HG03354 (cell line): ENCODE measurements around the gene DENND1A.

ENCODE experiments used
- ATAC-seq: cut with Tn5 transposase; IDR thresholded peaks from one replicate; pipeline ENCODE4 v1.9.1; 2021; ENCODE audit warnings: mild to moderate bottlenecking; ENCODE audit not compliant: unreplicated experiment, poor library complexity, severe bottlenecking

Gene DENND1A

GRCh38 chr9:123376218-123377071, 553.5 kb downstream of the DENND1A start:
- ATAC-seq = no peak

- ATAC-seq = no peak
Observed at GRCh38 chr9:123375469-123376132, 554.3 kb downstream of the DENND1A start.

GRCh38 chr9:123373946-123374345, 556.0 kb downstream of the DENND1A start:
- no peak for ATAC-seq

DNA sequence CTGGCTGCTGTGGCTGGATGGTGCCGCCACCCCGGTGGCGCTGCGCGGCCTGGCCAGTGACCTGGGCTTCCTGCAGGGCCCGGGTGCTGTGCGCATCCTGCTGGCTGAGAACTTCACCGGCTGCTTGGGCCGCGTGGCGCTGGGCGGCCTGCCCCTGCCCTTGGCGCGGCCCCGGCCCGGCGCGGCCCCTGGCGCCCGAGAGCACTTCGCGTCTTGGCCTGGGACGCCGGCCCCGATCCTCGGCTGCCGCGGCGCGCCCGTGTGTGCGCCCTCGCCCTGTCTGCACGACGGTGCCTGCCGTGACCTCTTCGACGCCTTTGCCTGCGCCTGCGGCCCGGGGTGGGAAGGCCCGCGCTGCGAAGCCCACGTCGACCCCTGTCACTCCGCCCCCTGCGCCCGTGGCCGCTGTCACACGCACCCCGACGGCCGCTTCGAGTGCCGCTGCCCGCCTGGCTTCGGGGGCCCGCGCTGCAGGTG, 556.4 kb downstream of the DENND1A start:
- ATAC-seq = no peak

DNA sequence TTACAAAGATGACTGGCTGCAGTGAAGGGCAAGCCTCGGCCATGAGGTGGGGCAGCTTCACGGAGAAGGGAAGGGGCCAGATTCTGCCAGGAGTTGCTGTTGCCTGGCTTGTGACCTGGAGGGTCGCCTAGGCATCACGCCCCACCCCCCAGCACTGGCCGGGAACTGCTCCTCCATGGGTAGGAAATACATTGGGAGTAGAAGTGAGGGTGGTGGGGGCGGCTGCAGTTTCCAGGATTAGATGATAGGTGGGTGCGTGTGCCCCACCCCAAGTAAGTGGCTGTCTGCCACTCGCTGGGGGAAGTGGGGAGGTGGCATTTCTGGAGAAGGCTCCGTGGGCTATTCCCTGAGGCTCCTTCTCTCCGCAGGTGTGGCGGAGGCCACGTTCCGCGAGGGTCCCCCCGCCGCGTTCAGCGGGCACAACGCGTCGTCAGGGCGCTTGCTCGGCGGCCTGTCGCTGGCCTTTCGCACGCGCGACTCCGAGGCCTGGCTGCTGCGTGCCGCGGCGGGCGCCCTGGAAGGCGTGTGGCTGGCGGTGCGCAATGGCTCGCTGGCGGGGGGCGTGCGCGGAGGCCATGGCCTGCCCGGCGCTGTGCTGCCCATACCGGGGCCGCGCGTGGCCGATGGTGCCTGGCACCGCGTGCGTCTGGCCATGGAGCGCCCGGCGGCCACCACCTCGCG, 557.0 kb downstream of the DENND1A start:
- ATAC-seq = no peak

DNA sequence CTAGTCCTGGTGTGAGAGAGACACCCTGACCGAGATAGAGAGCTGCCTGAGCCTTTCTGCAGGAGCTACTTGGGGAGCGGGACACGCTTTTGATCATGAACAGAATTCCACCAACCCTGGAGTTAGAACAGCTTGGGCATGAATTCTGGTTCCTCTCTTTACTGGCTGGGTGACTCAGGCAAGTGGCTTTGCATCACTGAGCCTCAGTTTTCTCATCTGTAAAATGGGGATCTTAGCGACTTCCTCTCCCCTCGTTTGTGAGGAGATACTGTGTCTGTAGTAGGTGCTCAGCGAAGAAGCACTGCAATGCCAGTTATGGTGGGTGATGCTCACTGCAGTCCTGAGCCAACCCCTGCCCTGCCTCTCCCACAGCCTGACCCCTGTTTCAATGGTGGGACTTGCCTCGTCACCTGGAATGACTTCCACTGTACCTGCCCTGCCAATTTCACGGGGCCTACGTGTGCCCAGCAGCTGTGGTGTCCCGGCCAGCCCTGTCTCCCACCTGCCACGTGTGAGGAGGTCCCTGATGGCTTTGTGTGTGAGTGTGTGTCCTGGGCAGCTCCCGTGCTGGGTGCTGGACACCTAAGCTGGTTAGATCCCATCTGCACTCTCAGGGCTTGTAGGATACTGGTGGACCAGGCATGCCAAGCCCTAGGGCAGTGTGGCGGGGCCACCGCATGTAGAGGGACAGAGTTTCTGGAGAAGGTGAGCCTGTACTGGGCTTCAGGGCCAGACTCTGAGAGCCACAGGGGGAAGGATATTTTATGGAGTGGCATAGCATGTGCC, 557.9 kb downstream of the DENND1A start:
- no peak for ATAC-seq

GRCh38 chr9:123371228-123371584, 558.7 kb downstream of the DENND1A start:
- no peak for ATAC-seq

DNA sequence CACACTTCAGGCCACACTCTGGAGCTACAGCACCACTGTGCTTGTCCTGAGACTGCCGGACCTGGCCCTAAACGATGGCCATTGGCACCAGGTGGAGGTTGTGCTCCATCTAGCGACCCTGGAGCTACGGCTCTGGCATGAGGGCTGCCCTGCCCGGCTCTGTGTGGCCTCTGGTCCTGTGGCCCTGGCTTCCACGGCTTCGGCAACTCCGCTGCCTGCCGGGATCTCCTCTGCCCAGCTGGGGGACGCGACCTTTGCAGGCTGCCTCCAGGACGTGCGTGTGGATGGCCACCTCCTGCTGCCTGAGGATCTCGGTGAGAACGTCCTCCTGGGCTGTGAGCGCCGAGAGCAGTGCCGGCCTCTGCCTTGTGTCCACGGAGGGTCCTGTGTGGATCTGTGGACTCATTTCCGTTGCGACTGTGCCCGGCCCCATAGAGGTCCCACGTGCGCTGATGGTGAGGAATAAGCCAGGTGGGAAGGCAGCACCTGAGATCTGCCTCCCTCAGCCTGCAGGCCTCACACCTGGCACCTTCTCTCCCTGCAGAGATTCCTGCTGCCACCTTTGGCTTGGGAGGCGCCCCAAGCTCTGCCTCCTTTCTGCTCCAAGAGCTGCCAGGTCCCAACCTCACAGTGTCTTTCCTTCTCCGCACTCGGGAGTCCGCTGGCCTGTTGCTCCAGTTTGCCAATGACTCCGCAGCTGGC, 559.2 kb downstream of the DENND1A start:
- ATAC-seq = no peak

- ATAC-seq = no peak
Observed at GRCh38 chr9:123370108-123370507, 559.8 kb downstream of the DENND1A start.

DNA sequence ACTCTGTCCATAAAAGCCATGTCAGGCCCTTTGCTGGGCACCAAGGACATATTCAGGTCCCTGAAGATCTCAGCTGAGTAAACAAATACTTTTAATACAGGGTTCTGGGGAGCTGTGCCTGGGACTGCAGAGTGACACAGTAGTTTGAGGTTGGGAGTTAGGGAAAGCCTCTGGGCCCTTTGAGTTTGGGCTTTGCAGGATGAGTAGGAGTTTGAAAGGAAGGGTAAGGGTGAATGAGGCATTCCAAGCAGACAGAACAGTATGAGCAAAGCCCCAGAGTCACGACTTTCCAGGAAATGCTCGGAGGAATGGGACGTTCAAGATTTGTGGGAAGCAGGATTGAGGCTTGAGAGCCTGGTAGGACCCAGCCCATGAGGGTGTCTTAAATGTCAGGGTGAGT, 560.6 kb downstream of the DENND1A start:
- no peak for ATAC-seq

DNA sequence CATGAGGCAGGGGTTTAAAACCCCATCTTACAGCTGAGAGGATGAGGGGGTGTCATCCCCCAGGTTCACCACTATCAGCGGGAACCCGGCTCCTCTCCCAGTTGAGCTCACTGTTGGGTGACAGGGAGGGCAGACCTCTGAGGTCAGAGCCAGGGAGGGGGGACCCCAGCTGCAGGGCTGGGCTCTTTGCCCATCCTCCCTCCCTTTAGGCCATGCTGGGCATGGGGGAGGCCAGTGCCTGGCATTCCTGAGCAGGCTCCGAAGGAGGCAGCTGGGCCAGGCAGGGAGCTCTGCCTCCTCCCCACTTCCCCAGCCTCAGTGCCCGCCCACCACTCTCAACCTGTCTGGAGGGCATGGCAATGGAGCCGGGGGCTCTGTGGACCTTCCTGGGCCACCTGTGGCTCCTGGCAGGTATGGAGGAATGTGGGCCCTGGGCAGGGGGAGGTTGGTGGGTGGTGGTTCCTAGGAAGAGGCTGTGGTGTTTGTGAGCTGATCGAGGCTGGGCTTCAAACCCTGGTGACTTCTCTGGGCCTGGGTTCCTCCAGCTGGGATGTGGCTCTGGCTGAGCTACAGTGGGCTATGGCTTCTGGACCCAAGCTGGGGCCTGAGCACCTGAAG, 561.3 kb downstream of the DENND1A start:
- ATAC-seq = no peak

DNA sequence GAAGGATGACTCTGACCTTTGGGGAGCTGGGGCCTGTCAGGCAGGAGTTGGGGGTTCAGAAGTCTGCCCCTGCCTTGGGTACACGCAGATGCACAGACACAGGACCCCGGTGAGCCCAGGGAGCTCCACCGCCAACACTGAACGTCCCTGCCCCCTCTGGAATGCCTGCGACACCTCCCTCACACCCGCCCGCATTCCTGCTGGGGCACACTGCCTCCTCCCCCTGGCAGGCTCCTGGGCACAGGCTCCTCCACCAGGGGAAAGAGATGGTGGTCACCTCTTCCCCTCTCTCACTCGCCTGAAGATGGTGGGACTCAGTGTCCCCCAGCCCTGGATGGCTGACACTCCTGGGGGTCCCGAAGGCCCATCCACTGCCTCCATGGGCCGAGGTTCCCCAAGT, 561.9 kb downstream of the DENND1A start:
- ATAC-seq = no peak

DNA sequence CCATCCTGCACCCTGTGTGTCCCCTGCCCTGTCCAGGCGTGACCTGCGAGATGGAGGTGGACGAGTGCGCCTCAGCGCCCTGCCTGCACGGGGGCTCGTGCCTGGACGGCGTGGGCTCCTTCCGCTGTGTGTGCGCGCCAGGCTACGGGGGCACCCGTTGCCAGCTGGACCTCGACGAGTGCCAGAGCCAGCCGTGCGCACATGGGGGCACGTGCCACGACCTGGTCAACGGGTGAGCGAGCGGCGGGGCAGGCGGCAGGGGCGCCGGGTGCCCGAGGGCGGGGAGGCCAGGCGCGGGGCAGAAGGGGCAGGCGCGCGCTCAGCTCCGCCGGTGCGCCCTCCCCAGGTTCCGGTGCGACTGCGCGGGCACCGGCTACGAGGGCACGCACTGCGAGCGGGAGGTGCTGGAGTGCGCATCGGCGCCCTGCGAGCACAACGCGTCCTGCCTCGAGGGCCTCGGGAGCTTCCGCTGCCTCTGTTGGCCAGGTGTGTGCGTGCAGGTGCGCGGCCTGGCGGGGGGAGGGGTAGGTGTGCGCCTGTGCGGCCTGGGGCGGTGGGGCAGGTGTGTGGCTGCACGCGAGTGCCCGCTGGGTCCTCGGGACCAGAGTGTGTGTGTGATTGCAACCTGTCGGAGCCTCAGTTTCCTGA, 563.9 kb downstream of the DENND1A start:
- ATAC-seq = no peak

DNA sequence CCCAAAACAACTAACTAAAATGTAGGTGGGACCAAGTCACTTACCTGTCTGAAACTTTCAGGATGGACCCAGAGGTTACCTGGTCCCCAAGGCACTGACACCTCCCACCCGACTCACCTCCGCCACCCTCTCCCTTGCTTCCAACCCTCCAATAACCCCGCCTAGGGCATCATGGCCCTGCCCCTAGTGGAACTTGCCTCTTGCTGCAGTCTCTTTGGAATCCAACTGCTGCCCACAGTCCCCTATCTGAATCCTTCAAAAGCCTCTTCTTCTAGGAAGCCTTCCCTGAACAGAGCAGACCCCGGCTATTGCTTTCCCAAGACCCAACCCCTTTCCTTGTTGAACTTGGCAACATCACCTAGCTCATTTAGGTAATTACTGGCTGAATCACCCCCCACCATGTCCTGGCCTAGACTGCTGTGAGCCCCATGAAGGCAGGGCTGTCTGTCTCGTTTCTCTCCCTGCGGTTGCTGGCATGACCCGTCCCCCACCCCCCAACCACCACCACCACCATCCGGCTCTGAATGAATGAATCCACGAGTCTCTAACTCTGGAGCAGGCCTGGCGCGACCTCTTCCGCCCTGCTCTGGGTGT, 564.5 kb downstream of the DENND1A start:
- ATAC-seq = no peak

GRCh38 chr9:123364241-123364824, 565.6 kb downstream of the DENND1A start:
- ATAC-seq = no peak

GRCh38 chr9:123362856-123363255, 567.1 kb downstream of the DENND1A start:
- ATAC-seq = no peak

DNA sequence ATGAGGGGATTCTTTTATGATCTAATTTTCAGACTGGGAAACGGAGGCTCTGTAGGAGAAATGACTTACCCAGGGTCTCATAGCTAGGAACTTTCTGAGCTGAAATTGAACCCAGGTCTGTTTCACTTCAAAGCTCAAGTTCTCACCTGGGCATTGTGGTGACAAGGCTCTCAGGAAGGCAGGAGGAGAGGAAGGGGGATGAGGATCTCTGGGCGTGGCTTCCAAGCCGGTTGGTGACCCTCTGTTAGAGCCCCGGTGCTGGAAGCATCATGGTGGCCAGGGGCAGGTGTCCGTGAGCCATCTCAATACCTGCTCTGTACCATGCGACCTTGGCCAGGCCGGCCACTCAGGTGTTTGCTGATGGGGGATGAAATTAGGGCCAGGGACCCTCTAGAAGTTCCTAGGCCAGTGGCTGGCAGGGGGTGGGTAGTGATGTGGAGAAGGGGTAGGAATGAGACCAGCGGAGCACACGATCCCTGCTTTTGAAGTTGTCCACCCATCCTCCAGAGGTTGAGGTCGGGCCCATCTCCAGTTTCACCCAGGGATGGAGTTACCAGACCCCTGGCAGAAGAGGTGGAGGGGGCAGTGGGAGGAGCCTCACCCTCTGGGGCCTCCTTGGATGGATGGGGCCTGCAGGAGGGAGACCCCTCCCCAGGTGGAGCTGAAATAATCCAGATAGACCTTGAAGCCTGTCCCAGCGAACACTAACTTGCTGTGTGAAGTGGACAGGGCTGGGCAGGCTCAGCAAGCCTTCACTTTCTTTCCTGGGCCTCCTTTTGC, 568.0 kb downstream of the DENND1A start:
- no peak for ATAC-seq
